Lung microvascular endothelial cell (primary cell): Measurements from ENCODE around the gene ARMC2. TPM values are rescaled to one million over a fixed set of nuclear protein-coding genes. Genes with fewer than 3 reads are reported as not detected.
"Not testable (repeated sequence)": the region's sequence is repeated elsewhere in the genome, so short reads cannot be mapped to it uniquely, and the experiment has no call there.

ENCODE experiments used
- DNase-seq, 2 donors: peaks; one replicate each; pipeline versions ENCODE4 v3.0.0 to v3.0.0-alpha.2; 2010; ENCODE audit warnings: low read depth in 2 of 2
- total RNA-seq: library from RNA; depleted of rRNA; stranded (reverse); fragments of >200 nt; gene quantifications from 2 replicates; pipeline ENCODE4 v1.2.1, GENCODE V29; 2014

ARMC2 gene
- total RNA-seq, 1 donor from 2014 or later: 0.99 TPM

DNA sequence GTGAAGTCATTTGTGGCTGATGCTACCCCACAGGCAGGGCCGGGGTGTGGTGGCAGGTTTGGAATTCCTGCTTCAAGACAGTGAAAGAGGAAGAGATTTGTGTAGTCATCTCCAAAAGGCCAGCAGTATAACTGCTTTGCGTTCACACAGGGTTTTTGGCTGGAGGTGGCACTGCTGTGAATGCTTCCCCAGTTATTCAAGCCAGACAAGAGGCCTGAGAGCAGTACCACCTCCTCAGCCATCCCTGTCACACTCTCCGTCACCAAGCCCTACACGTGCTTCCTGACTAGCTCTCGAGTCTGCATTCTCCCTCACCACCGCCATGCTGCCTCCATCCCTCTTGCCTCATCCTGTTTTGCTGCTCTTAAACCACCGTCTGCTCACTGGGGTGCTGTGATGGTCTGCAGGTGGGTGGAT lies 23.9 kb downstream of the ARMC2 start:
- DNase-seq: no peak

DNA sequence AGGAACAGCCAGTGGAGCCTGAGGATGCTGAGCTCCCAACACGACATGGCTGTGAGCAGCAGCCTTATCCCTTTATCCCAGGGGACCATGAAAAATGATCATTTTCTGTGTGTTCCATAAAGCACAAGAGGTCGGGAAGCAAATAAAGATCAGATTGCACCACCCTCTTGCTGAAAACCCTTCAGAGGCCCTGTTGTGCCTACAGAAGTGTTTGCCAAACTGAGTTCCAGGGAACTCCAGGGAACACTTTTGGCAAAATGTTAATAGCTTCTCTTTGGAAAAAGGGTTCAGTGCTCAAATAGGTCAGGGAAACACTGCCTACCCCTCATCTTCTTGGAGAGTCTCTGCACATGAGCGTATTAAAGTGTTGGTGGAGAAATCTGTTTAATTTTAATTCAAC lies 24.4 kb downstream of the ARMC2 start:
- no peak for DNase-seq

DNA sequence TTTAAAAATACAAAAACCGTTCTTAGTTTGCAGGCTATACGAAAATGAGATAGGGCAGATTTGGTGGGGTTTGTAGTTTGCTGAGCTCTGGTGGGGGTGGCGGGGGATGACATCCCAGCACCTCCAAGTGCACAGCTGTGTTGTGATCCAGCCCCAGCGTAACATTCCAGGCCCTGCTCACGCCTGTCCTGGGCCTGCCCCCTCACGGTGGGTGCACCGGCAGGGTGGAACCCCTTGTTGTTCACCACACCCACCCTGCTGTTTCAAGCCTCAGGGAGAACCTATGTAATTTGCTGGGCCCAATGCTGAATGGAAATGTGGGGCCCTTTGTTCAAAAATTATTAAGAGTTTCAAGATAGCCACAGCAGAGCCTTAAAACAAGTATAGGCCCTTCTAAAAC lies 25.0 kb downstream of the ARMC2 start:
- no peak for DNase-seq

- no peak for DNase-seq
Measured at GRCh38 chr6:108873971-108874370, 25.7 kb downstream of the ARMC2 start.

DNA sequence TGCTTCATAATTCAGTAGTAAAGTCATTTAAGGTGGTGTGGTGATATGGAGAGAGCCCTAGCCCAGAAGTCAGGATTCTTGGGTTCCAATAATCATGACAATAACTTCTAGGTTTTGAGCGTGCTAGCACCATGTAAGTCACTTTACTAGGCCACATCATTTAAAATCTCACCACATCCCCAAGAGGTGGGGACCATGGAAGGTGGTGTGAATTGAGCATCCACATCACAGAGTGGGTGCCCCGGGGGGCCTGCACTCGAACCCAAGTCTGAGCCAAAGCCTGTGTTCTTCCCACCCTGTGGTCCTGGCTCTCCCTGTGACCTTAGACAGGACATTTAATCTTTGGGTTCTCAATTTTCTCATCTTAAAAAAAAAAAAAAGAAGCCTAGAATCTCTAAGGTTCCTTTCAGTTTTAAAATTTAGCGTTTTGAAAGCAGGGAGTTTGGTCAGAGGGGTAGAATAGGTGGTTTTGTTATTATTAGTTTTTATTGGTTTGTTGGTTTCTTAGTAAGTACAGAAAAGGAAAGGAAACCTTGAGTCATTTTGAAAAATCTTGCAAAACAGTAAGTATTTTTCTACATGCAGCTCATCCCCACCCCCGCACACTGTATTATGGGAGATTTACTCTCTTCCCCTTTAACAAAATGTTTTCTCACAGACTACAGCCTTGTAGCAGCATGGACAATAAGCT lies 26.4 kb downstream of the ARMC2 start:
- DNase-seq: peak in 1 of 2 donors; percentile 5

GRCh38 chr6:108875161-108875555 lies 26.9 kb downstream of the ARMC2 start:
- DNase-seq: no peak

DNA sequence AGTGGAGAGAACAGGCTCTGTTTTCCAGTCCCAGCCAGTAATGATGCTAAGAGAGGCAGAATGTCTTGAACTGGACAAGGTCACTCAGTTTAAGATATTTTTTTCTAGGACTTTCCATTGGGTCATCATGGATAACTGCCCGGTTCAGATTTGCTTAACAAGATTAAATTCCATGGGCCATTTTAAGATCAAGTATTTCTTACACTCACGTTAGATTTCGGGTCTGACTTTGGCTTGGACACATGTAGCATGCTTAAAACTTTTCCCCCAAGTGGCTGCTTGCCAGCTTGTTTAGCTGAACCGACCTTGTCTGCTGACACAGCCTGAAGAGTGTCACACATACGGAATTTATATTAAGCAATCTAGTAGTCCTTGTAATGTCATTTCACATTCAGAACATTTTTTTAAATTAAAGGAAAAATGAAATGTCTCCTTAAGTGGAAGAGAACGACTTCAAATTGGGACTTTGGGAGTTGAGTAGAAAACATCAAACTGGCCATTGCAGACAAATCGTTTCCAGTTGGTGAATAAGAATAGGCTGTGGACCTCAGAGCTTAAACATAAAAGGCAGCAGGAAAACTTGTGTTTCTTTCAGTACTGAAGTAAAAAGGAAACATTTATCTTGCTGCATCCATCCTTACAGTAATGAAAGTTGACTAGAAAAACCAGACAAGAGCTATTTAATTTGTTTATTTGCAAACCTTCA lies 29.0 kb downstream of the ARMC2 start:
- no peak for DNase-seq

DNA sequence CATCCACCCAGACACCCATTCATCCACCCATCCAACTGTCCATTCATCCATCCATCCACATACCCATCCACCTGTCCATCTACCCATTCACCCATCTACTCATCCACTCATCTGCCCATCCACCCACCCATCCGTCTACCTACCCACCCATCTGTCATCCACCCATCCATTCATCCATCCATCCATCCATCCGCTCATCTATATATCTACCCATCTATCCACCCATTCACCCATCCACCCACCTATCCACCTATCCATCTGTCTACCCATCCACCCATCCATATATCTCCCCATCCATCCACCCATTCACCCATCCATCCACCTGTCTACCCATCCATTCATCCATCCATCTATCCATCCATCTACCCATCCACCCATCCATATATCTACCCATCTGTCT lies 30.7 kb downstream of the ARMC2 start:
- no peak for DNase-seq

DNA sequence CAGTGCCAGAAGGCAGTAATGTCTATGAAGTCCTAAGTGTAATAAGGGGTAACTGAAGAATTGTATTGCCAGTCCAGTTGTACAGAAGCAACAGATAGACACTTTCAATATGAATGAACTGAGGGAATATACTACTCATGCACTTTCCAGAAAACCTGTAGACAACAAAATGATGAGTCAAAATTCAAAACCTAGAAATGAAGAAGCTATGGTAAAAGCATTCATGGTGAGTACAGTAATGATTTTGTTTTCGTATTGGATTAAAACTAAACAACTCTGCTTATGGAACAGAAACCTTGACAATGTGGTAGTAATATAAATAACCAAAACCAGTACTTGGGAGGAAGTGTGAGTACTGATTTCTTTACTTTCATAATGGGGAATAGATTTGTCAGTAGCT lies 35.0 kb downstream of the ARMC2 start:
- DNase-seq: no peak

- no peak for DNase-seq
Measured at GRCh38 chr6:108884211-108885059, 36.2 kb downstream of the ARMC2 start.

GRCh38 chr6:108888052-108888451 lies 39.8 kb downstream of the ARMC2 start:
- DNase-seq: no peak

DNA sequence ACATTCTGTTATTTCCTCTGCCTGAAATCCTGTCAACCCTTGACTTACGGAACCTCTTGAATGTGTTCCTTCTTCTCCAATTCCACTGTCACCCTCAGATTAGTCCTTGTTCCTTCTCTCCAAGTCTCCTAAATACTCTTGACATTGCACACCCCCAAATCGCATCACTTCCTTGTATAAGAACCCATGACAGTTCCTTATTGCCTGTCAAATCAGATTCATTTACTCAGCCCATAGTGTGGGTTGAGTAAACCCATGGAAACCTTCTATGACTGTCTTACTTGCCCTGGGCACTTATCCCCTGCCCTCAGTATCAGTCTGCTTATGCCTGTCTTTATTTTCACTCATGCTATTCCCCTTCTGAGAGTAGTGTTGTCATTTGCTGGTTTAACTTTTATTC lies 40.5 kb downstream of the ARMC2 start:
- no peak for DNase-seq

DNA sequence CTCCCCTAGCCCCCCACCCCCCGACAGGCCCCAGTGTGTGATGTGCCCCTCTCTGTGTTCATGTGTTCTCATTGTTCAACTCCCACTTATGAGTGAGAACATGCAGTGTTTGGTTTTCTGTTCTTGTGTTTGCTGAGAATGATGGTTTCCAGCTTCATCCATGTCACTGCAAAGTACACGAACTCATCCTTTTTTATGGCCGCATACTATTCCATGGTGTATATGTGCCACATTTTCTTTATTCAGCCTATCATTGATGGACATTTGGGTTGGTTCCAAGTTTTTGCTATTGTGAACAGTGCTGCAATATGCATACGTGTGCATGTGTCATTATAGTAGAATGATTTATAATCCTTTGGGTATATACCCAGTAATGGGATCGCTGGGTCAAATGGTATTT lies 42.7 kb downstream of the ARMC2 start:
- DNase-seq: not testable (repeated sequence)

- peak; percentile 15 to 34 for DNase-seq
Measured at GRCh38 chr6:108895571-108895970, 47.3 kb downstream of the ARMC2 start.

GRCh38 chr6:108896111-108896661 lies 48.0 kb downstream of the ARMC2 start:
- DNase-seq: peak; percentile 83 to 91

- DNase-seq: peak; percentile 43 to 70
Measured at GRCh38 chr6:108897371-108897770, 49.1 kb downstream of the ARMC2 start.

DNA sequence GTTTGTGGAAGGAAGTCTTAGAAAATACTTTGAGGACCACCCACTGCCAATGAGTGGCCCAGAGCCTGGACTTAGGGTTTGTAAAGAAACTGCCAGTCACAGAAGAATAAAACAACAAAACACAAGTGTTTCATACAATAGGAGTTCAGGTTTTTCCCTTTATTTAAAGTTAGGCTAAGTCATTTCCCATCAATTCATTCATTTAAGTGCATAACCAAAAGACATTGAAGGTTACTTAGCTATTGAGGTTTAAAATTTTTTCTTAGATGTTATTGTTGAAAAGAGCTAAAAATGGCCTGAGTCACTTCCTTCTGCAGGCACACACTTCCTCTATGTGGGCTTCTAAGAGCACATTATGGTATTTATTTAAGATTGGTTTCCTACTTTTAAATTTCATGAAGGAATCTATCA lies 54.2 kb downstream of the ARMC2 start:
- peak; percentile 51 to 93 for DNase-seq

DNA sequence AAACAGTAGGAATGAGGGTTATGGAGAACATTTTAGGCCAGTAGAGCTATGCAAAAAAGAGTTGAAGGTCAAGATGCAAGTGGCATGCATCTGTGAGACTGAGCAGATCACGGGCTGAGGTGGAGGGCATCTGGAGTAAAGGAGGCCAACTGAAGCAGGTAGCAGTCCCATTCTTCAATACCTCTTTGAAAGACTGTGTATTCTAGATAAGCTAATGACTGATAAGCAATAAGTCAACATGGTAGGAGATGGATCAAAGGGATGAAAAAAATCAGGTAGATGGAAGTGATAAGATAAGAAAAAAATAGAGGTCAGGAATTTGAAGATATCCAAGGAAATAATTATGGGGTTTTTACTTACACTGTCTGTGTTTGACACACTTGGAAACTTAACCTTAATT lies 55.6 kb downstream of the ARMC2 start:
- no peak for DNase-seq

GRCh38 chr6:108904741-108905140 lies 56.5 kb downstream of the ARMC2 start:
- no peak for DNase-seq

- DNase-seq: no peak
Measured at GRCh38 chr6:108914235-108915022, 66.2 kb downstream of the ARMC2 start.

DNA sequence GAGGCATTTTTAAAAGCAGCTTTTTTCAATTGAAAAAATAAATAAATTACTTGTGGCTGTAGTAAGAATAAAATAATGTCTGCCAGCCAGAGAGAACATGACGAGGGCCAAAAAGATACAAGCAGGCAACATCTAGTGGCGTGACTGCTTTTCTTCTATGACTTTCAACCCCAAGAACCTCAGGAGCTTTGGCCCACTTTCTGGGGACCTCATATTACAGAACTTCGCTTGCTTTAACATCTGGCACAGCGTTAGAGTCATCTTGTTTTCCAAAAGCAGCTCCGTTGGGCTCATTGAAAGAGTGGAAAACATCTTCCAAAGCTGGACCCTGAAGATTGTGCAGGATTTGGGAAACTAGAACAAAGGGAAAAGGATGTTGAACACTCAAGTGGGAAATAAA lies 67.0 kb downstream of the ARMC2 start:
- DNase-seq: no peak
